Measurements from ENCODE around the gene PLD5. TPM values are rescaled to one million over a fixed set of nuclear protein-coding genes. Genes with fewer than 3 reads are reported as not detected.

The PLD5 gene
- total RNA-seq, 1 donor from 2014 or later: 0.96 TPM

DNA sequence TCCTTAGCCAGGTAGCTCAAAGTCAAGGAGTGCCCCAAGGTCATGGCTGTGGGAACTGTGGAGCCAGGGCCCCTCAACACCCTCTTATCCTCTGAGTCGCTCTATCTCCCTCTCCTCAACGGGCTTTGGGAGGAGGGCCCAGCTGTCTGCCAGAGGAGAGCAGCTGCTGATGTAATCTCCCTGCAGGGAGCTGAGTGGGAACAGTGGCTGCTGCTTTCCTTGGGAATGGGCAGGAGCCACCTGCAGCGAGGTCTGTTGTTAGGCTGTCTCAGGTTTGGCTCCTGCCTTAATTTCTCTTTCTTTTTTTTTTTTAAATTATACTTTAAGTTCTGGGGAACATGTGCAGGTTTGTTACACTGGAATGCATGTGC is 466.8 kb downstream of the PLD5 start:
- TF ChIP-seq, protein P1, sequence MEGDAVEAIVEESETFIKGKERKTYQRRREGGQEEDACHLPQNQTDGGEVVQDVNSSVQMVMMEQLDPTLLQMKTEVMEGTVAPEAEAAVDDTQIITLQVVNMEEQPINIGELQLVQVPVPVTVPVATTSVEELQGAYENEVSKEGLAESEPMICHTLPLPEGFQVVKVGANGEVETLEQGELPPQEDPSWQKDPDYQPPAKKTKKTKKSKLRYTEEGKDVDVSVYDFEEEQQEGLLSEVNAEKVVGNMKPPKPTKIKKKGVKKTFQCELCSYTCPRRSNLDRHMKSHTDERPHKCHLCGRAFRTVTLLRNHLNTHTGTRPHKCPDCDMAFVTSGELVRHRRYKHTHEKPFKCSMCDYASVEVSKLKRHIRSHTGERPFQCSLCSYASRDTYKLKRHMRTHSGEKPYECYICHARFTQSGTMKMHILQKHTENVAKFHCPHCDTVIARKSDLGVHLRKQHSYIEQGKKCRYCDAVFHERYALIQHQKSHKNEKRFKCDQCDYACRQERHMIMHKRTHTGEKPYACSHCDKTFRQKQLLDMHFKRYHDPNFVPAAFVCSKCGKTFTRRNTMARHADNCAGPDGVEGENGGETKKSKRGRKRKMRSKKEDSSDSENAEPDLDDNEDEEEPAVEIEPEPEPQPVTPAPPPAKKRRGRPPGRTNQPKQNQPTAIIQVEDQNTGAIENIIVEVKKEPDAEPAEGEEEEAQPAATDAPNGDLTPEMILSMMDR (IDR thresholded peaks at IDR 0.05; ENCODE audit: partially characterized antibody, unreplicated experiment): no peak
- no peak for DNase-seq
- H3K27ac Mint-ChIP-seq (ENCODE audit: unreplicated experiment): no peak overlapping the region
- H3K27me3 Mint-ChIP-seq (ENCODE audit: unreplicated experiment): no peaks in the 10 kb centered on the region
- peaks cover 1% of the 10 kb centered on the region for H3K4me1 Mint-ChIP-seq (ENCODE audit: low read depth, unreplicated experiment)
- no peak overlapping the region for H3K4me3 Mint-ChIP-seq (ENCODE audit: unreplicated experiment)
- H3K36me3 Mint-ChIP-seq (ENCODE audit: unreplicated experiment): no peaks in the 10 kb centered on the region
- H3K9me3 Mint-ChIP-seq (ENCODE audit: unreplicated experiment): peaks cover 2% of the 10 kb centered on the region

DNA sequence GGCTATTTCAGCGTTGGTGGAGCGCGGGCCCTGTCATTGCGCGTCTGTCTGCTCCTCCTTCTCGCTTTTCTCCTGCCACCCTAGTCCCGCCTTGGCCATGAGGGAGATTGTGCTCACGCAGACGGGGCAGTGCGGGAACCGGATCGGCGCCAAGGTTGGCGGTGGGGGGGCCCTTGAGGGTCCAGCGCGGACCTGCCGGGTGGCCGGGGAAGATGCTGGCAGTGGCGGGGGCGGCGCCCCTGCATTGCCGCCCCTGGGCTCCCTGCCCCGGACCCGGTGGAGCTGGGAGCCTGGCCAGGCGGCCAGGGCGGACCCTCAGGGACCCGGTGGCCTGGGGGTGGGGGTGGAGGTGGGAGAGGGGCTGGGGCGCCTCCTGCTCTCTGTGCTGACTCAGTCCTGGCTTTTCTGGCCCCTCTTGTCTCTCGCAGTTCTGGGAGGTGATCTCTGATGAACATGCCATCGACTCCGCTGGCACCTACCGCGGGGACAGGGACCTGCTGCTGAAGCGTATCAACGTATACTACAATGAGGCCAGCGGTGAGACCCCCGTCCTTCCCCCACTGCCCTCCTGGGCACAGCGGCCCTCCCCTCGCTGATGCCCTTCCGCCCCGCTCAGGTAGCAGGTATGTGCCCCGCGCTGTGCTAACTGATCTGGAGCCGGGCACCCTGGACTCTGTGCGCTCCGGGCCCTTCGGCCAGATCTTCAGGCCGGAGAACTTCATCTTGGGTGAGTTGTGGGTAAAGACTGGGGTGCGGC is 467.3 kb downstream of the PLD5 start:
- Mint-ChIP-seq H3K4me1 (ENCODE audit: low read depth, unreplicated experiment) (peaks cover 1% of the 10 kb centered on the region), H3K36me3 (ENCODE audit: unreplicated experiment) (no peaks in the 10 kb centered on the region), H3K27me3 (ENCODE audit: unreplicated experiment) (no peaks in the 10 kb centered on the region), H3K27ac (ENCODE audit: unreplicated experiment) (no peak overlapping the region), H3K4me3 (ENCODE audit: unreplicated experiment) (no peak overlapping the region), H3K9me3 (ENCODE audit: unreplicated experiment) (peaks cover 2% of the 10 kb centered on the region)
- TF ChIP-seq, protein P1 (IDR thresholded peaks at IDR 0.05; ENCODE audit: partially characterized antibody, unreplicated experiment): no peak
- DNase-seq: no peak

GRCh38 chr1:242055749-242056320 is 468.7 kb downstream of the PLD5 start:
- TF ChIP-seq, protein P1 (IDR thresholded peaks at IDR 0.05; ENCODE audit: partially characterized antibody, unreplicated experiment): no peak
- Mint-ChIP-seq H3K4me3 (ENCODE audit: unreplicated experiment) (no peak overlapping the region), H3K27ac (ENCODE audit: unreplicated experiment) (no peak overlapping the region), H3K36me3 (ENCODE audit: unreplicated experiment) (no peaks in the 10 kb centered on the region), H3K4me1 (ENCODE audit: low read depth, unreplicated experiment) (peaks cover 1% of the 10 kb centered on the region), H3K9me3 (ENCODE audit: unreplicated experiment) (peaks cover 2% of the 10 kb centered on the region), H3K27me3 (ENCODE audit: unreplicated experiment) (no peaks in the 10 kb centered on the region)
- DNase-seq: no peak

GRCh38 chr1:242043165-242043564 is 481.3 kb downstream of the PLD5 start:
- H3K9me3 Mint-ChIP-seq (ENCODE audit: unreplicated experiment): peaks cover 2% of the 10 kb centered on the region
- H3K27ac Mint-ChIP-seq (ENCODE audit: unreplicated experiment): no peak overlapping the region
- H3K27me3 Mint-ChIP-seq (ENCODE audit: unreplicated experiment): no peaks in the 10 kb centered on the region
- no peaks in the 10 kb centered on the region for H3K36me3 Mint-ChIP-seq (ENCODE audit: unreplicated experiment)
- no peak for DNase-seq
- TF ChIP-seq, protein P1 (IDR thresholded peaks at IDR 0.05; ENCODE audit: partially characterized antibody, unreplicated experiment): no peak
- no peaks in the 10 kb centered on the region for H3K4me1 Mint-ChIP-seq (ENCODE audit: low read depth, unreplicated experiment)
- H3K4me3 Mint-ChIP-seq (ENCODE audit: unreplicated experiment): no peak overlapping the region

GRCh38 chr1:242034392-242034791 is 490.1 kb downstream of the PLD5 start:
- TF ChIP-seq, protein P1 (IDR thresholded peaks at IDR 0.05; ENCODE audit: partially characterized antibody, unreplicated experiment): no peak
- peaks cover 5% of the 10 kb centered on the region for H3K36me3 Mint-ChIP-seq (ENCODE audit: unreplicated experiment)
- H3K4me3 Mint-ChIP-seq (ENCODE audit: unreplicated experiment): no peak overlapping the region
- no peak for DNase-seq
- H3K4me1 Mint-ChIP-seq (ENCODE audit: low read depth, unreplicated experiment): no peaks in the 10 kb centered on the region
- no peak overlapping the region for H3K27ac Mint-ChIP-seq (ENCODE audit: unreplicated experiment)
- H3K9me3 Mint-ChIP-seq (ENCODE audit: unreplicated experiment): no peaks in the 10 kb centered on the region
- peaks cover 2% of the 10 kb centered on the region for H3K27me3 Mint-ChIP-seq (ENCODE audit: unreplicated experiment)

All from glutamatergic neuron (in vitro differentiated cells).